Measurements from ENCODE around the gene GGT6.

GGT6 gene

DNA sequence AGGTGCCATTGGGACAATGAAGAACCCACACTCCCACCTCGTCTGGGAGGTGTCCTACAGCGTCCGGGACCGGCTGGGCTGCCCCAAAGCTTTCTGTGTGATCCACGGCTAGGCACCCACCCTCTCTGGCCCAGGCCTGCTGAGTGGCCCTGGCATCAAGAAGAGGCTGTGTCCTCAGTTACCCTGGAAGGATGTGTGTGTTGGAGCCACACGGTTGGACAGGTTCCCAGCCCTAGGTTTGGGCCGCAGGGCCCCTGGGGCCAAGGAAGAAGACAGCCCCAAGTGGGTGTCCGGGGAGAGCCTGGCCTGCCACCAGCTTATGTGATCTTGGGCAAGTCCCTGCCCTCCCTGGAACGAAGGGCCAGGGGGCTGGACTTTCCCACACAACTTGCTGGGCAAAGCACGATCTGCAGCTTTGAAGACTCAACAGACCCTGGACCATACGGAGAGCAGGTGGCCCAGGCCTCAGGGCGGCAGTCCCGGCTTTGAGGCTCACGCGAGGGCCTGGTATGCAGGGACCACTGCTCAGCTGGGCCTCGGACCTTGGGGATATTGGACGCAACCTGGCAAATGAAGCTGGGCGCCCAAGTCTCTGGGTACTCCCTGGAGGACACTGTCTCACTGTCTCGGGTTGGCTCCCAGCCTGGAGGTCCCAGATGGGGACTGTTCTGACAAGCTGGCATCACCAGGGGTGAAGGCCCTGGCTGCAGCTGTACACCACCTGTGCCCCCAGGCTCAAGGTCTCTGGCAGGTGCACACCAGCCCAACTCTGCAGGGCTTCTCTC is 22.7 kb downstream of the GGT6 start:
- no peak for DNase-seq (ENCODE audit: low spot score)

DNA sequence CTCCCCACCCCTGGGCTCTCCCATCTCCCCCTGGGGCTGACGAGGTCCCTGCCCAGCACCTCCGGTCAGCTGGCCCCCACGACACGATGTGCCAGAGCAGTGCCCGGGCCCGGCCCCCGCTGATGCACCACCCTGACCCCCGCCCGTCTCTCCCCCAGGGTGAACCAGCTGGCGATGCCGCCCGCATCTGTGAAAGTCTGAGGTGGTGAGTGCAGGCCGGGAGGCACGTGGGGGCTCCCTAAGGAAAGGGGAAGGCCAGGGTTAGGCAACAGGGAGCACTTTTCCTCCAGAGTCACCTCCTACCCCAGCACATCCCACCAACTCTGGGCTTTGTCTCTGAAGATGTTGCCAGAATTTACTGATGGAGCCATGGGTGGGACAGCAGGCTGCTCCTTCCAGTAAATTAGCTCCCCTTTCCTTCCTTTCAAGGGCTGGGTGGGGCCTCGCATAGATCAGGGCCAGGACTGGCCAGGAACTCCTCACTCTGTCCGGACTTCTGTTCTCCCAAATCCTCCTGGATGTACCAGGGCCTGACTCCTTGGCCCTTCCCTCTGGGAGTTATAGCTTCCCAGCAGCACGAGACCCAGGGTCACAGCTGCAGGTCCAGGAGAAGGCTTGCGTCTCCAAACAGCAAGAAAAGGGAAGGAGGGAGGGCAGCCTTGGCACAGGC is 23.5 kb downstream of the GGT6 start:
- no peak for DNase-seq (ENCODE audit: low spot score)

DNA sequence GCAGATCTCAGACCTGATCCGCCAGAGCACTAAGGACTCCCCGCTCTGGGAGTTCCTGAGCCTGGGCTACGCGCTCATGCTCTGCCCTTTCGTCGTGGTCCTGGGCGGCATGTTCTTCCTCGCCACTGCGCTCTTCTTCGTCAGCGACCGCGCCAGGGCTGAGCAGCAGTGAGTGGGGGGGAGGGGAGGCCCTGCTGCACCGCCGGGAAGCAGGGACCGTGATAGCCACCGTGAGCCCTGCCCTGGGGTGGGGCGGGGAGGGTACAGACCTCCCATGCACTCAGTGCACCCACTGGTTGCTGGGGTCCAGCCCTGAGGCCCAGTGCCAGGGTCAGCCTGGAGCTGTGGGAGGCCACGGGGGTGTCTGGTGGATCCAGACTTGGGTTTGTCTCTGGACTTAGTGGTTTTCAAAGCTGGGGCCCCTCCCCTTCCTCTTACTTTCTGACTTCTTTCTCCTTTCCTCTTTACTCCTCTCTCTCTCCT is 24.1 kb downstream of the GGT6 start:
- DNase-seq (ENCODE audit: low spot score) = no peak

DNA sequence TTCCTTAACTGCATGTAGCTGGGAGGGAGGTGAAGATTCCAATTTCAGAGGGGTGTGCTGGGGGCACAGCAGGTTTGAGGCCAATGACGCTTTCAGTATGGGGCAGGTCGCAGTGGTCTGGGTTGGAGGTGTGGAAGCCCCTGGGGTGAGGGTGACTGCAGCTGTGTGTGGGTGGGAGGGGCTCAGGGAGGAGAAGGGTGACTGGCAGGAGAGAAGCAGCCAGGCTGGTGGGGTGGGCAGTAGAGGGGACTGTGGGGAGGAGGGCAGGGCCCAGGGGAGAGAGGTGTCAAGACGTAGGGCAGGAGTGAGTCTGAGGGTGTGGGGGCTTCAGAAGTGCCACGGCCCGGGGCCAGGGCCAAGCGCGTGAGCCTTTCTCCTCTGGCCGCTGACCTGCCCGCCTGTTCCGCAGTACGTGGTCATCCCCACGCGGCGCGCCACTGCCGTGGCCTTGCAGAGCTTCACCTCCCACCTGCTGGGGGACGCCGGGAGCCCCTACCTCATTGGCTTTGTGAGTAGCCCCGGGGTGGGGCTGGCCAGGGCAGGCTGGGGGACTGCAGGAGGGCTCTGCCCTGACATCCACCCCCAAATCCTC is 24.6 kb downstream of the GGT6 start:
- no peak for DNase-seq (ENCODE audit: low spot score)

DNA sequence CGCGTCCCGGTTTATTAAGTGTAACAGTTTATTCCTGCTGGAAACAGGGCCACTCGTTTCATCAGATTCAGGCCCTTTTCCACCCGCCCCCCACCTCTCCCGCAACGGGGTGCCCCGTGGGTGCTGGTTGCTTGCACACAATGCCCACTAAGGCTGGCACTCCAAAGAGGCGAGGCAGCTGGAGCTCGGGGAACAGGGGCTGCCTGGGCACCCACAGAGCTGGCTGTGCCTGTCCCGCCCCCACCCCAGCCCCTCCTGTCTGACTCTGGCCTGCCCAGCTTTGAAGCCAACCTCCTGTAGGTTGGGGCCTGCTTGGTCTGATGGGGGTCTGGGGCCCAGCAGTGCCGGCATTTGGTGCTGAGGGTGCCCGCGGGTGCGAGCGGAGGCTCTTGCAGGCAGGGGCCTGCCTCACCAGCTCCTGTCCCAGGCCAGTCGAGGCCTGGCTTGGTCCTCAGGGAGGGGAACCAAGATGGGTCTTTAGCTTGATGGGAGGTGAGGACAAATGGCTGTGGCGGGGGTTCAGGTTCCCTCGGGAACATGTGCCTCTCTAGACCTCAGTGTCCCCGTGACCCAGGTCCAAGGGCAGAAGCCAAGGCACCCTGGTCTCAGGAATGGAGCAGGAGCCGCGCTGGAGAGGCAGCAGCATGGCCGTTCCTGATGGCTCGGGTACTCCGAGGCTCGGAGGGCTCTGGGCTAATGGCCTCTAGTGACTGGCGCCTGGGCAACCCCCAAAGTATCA is 25.3 kb downstream of the GGT6 start:
- DNase-seq (ENCODE audit: low spot score) = no peak

DNA sequence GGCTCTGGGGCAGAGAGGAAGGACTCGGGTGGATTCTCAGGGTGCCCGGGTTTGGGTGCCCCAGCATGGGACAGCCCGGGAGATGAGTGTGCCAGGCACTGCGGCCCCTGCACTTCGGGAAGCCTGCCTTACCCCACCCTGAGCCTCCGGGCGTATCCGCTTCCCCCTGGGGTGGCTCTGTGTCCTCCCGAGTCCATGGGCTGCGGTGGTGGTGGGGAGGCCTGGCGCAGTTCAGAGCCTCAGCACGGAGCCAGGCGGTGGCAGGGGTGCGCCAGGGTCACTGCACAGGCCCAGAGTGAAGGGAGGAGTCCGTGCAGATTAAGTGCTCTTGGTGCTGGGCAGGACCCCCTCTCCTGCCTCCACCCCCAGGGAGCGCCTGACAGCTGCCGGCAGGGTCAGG is 25.9 kb downstream of the GGT6 start:
- no peak for DNase-seq (ENCODE audit: low spot score)

DNA sequence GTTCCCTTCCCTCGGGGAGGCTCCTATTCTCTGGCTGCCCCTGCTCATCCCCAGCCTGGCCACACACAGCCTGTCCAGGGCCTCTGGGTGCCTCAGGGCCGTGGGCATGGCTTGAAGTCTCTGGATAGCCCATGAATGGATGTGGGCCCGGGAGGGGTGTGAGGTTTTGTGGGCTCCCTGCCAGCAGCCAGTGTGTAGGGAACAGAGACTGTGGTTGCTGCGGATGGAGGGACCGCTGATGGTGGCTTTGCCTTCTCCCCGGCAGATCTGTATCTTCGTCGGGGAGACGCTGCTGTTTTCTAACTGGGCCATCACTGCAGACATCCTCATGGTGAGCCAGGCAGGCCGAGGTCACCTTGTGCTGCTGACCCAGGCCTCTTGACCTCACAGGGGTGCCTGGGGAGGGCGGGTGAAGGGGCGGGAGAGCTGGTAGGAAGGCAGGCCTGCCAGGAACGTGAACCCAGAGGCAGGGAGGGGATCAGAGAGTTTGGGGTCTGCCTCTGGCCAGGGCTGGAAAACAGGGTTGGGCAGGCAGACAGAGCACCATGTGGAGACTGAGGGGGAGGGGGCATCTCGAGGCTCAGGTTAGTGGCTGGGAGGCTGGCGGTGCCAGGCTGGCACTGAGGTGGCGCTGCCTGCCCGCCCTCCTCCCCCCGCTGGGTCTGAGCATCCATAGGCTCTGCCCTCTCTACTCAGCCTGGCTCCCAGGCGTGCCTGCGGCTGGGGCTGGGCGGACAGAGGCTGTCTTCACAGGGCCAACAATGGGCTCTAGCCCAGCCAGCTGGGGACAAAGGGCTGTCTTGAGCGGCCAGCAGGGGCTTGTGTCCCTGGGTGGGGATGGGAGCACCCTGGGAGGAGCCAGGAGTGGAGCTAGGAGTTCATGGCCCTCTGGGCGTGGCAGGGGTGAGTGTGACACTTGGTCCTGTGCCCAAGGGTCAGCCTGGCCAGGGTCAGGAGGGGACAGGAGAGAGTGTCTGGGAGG is 26.6 kb downstream of the GGT6 start:
- DNase-seq (ENCODE audit: low spot score) = no peak

DNA sequence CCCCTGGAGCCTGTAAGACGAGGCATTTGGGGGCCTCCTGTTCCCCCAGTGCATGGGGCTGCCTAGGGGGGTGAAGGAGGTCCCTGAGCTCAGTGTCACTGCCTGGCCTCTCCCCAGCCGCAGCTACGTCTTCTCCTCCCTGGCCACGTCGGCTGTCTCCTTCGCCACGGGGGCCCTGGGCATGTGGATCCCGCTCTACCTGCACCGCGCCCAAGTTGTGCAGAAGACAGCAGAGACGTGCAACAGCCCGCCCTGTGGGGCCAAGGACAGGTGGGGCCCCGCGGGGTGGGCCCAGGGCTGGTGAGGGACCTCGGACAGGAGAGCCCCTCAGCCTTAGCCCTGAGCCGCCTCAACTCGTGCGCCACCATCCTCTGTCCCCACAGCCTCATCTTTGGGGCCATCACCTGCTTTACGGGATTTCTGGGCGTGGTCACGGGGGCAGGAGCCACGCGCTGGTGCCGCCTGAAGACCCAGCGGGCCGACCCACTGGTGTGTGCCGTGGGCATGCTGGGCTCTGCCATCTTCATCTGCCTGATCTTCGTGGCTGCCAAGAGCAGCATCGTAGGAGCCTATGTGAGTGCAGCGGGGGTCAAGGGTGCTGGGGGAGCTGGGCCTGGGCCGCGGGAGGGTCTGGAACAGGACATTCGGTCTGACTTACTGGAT is 27.4 kb downstream of the GGT6 start:
- no peak for DNase-seq (ENCODE audit: low spot score)

DNA sequence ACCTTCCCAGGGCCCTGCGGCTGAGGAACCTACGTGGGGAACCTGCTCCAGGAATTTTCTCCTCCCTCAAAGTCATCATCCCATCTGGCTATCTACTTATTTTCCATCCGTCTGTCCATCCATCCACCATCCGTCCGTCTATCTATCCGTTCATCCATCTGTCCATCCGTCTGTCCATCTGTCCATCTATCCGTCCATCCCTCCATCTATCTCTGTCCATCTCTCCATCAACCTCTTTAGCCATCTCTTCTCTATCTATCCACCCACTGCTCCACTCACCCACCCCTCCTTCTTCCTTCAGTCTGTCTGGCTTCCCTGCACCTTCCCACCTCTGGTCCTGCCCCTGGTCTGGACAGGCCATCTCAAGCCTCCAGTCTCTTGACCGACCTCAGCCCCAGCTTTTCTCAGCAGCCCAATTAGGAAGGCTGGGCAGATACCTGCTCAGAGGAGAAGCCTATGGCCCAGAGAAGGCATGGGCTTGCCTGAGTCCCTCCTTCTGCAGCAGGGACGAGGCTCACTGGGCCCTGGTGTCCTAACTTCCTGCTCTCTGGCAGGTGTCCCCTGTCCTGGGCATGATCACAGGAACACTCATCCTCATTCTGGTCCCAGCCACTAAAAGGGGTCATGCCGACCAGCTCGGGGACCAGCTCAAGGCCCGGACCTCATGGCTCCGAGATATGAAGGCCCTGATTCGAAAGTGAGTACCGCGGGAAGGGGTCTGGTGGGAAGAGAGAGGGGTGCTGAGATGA is 28.2 kb downstream of the GGT6 start:
- DNase-seq (ENCODE audit: low spot score) = no peak

DNA sequence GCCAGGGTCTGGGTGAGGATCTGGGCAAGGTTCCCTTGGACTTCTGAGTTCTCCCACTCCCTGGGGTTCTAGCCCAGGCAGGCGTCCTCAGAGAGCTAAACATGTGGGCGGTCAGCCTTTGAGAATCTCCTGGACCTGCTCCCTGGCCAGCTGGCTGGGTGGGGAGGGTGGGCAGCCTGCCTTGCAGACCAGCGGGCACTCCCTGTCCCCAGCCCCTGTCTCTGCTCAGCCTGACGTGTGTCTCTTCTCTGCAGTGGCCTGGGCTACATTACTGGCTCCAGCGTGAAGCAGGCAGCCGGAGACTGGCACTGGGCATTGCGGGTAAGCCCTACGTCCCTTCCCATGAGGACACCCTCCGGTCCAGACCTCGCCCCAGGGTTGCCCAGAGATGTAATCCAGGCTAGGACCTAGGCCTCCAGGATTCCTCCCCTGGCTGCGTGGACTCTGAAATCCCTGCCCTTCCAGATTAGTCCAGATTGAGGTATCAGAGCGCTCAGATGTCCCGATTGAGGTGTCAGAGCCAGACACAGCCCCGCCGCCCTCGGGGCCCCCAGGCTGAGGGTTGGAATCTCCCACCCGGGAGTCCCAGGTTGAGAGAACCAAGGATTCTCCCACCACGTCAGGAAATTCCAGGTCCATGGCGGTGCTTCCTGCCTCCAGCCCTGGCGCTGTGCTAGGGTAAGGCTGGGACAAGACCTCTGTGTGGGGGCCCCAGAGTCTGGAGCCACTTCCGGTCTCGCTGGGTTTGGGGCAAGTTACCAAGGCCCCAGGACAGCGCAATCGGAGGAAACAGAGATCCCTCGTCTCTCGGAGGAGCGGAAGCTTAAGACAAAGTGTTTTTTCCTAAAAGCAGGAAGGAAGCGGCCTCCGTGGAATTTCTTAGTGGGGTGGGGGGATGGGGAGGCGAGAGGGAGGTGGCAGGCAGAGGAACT is 29.3 kb downstream of the GGT6 start:
- DNase-seq (ENCODE audit: low spot score) = no peak

DNA sequence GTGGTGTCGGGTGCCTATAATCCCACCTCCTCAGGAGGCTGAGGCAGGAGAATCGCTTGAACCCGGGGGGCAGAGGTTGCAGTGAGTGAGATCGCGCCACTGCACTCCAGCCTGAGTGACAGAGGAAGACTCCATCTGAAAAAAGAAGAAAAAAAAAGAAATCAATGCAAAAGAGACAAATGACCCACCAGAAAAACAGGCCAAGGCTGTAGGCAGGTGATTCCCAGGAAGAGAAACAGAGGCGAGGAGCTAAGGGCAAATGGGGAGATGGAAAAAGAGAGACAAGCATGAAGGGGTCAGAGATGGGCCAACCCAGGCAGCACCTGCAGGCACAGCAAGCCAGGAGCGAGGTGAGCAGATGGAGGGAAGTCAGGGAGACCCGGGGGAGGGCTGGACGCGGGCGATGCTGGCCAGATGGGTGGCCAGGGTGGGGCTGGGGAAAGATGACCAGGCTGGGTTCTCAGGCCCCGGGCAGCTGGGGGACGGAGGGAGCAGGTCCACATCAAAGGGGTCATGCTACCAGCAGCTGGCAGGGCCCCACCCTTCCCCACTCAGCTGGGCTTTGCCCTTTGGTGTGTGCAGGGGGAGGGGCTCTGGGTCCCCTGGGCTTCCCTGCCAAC is 30.7 kb downstream of the GGT6 start:
- DNase-seq (ENCODE audit: low spot score) = no peak

DNA sequence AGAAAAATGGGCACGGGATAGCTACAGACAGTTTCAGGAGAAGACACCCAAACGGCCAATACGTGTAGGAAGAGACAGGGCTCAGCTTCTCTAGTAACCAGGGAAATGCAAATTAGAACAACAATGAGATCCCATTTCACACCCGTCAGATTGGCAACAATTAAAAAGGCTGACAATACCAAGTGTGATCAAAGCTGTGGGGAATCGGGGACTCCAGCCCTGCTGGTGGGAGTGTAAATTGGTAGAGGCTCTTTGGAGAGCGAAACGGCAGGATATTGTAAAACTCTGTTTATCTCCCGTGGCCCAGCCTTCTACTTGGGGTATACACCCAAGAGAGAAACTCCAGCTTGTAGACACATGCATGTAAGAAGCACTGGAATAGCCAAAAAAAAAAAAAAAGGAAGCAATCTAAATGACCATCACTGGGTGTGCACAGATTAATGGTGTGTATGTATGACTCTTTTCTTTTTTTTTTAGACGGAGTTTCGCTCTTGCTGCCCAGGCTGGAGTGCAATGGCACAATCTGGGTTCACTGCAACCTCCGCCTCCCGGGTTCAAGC is 32.7 kb downstream of the GGT6 start:
- no peak for DNase-seq (ENCODE audit: low spot score)

DNA sequence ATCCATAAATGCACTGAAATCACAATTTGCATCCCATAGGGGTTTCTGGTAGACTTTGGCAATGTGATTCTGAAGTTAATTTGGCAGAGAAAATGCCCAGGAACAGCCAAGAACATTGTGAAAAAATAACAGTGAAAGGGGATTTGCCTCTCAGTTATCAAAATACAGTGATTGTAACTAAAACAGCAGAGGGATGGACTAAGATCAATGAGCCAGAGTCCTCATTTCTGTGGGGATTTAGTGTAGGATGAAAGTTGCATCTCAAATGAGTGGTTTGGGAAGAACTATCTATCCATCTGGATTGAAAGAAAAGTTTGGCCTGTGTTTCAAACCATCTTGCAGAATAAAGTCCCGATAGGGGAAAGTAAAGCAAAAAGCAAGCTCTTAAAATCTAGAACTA is 33.2 kb downstream of the GGT6 start:
- no peak for DNase-seq (ENCODE audit: low spot score)

DNA sequence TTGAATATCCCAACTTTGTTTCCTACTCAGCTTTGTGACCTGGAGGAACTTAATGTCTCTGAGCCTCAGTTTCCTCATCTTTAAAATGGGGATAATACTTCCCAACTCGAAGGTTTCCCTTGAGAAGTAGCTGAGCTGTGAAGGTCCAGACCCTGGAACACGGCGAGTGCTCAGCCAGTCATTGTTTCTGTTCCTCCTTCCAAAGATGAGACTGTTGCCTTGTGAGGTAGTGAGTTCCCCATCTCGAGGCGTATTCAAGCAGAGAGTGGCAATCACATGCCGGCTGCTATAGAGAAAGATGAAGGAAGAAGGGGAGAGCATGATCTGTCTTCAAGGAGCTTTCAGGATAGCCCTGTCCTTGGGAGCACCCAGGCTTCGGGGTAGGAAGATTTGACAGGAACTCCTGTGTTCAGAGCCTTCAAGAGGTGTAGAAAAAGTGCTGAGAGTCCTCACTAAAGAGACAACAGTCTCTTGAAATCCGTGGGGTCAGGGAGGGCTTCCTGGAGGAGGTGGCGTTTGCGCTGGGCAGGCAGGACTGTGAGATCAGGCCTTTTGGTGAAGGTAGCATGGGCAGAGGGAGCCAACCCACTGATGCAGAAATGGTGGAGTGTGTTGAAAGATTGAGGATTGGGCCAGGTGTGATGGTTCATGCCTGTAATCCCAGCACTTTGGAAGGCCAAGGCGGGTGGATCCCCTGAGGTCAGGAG is 34.5 kb downstream of the GGT6 start:
- no peak for DNase-seq (ENCODE audit: low spot score)

DNA sequence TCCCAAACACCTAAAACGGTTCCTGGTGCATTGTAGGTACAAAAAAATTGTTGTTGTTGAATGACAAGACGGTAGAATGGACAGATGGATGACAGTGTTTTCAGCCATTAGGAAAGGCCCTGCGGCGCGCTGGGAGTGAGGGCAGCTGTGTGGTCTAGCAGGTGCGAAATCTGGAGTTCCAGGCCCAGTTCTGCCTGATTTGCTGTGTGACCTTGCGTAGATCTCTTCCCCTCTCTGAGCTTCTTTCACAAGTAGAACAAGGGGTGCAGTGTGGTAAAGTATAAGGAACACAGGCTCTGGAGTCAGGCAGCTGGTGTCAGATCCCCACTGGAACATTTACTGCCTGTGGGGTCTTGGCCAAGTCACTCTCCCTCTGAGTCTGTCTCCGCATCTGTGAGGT is 36.4 kb downstream of the GGT6 start:
- no peak for DNase-seq (ENCODE audit: low spot score)

DNA sequence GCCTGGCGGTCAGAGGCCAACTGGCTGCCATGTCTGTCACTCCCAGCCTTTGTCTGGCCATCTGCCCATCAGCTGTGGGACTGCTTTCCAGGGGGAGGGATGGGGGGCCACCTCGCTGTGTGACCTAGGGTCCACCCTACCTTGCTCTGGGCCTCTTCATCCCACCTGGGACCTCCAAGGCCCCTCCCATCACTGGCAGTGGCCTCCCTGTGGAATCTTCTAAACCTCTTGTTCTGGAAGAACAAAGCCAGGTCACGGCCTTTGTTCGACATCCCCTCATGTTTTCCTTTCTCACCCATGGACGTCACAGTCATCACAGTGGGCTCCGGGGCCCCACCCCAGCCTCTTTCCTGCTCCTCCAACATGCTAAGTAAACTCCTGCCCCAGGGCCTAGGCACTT is 37.7 kb downstream of the GGT6 start:
- no peak for DNase-seq (ENCODE audit: low spot score)

DNA sequence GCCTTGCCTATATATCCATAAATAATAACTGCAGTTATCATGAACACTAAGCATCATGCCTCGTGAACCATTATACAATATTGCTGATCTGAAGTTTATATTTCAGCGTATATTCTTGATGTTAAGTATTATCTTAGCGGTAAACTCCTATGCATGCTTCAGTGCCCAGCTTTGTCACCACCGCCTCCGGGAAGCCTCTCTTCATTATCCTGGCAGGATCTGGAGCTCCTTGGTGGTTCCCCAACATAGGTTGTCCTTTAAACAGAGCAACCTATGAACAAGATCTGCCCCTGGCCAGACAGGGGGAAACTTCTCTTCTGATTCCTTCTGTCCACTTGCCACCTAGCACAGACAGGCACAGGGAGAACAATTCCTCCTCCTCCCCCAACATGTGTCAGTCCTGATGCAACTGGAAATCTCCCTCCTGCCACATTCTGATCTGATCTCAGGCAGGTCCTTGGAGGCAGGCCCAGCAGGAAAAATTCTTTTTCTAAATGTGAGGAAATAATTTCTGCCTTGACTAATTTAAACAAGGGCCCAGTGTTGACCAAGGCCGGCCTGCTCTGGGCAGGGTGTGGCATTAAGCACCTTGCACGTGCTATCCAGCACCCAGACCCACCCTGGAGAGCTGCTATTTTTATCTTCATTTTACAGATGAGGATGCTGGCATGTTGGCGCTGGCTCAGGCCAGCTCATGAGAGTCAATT is 39.3 kb downstream of the GGT6 start:
- DNase-seq (ENCODE audit: low spot score) = no peak

All from COLO829 (cell line).